GM18873 (cell line): ENCODE measurements around the gene HSD11B2.

Experiments
- ATAC-seq: cut with Tn5 transposase; IDR thresholded peaks from one replicate; pipeline ENCODE4 v1.9.1; 2021; ENCODE audit warnings: mild to moderate bottlenecking, moderate library complexity, moderate number of reproducible peaks; ENCODE audit not compliant: unreplicated experiment, low FRiP score

HSD11B2 gene

GRCh38 chr16:67430977-67431774, at the start of gene HSD11B2:
Gene HSD11B2, plus strand, starts transcription at chr16:67431121. Its CDS starts 128 bp downstream, at chr16:67431249.
- ATAC-seq, result no peak

GRCh38 chr16:67383284-67383683, 47.6 kb upstream of the HSD11B2 start:
- no peak for ATAC-seq

DNA sequence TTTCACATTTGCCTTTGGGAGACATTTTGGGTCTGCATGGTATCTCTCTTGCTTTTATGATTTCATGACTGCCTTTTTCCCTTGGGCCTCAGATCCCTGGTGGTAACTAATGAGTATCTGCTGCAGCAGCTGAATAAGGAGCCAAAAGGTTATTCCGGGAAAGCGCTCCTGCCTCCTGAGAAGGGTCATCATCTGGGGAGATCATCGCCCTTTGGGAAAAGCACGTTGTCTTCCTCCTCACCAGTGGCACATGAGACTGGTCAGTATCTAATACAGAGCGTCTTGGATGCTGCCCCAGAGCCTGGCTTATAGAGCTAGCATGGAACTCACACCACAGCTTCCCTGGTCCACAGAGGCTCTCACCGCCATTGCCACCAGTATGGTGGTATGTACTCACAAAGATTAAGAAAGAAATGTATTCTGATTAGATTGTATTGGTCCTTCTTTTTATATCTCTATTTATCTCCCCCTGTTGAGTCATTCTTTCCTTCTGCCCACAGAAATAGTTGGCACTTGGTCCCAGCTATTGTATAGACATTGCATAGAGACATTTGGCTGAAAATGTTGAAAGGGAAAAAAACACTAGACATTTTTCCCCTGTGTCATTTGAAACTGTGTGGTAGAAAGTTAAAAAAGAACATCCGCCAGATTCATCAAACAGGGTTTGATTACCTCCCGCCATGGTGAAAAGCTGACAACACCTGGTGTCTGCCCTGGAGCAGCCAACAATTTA, 46.0 kb upstream of the HSD11B2 start:
- ATAC-seq, result no peak

- ATAC-seq, result no peak
Observed at GRCh38 chr16:67386861-67387455, 44.0 kb upstream of the HSD11B2 start.

DNA sequence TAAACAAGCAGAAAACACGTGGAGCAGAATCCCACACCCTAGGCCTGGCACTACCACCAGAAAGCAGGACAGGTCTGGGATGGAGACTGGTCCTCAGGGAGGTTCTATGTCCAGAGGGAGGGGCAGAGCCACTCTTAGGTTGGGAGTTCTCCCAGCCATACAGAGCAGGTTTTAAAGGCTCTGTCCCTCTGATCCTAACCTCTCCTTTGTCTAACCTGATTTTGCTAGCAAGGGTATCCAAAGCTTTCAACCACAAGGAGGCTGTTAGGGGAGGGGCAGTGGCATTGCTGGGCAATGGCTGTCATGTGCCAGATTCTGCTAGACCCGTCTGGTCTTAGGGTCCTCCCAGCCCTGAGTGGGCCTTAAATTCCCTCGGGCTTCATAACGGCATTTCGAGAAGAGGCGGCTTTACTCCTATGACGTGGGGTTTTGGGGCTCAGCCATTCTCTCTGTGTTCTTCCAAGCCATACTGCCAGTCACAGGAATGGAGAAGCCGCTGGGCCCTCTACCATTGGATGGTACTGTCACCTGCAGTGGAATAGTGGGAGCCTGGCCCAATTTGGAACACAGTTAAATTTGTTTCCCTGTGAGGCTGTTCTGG, 43.3 kb upstream of the HSD11B2 start:
- no peak for ATAC-seq

GRCh38 chr16:67388191-67388590, 42.7 kb upstream of the HSD11B2 start:
- ATAC-seq, result no peak

GRCh38 chr16:67388591-67388990, 42.3 kb upstream of the HSD11B2 start:
- no peak for ATAC-seq

- no peak for ATAC-seq
Observed at GRCh38 chr16:67389911-67390815, 40.8 kb upstream of the HSD11B2 start.

GRCh38 chr16:67390816-67391423, 40.0 kb upstream of the HSD11B2 start:
- ATAC-seq, result no peak

GRCh38 chr16:67391424-67392300, 39.3 kb upstream of the HSD11B2 start:
- no peak for ATAC-seq

DNA sequence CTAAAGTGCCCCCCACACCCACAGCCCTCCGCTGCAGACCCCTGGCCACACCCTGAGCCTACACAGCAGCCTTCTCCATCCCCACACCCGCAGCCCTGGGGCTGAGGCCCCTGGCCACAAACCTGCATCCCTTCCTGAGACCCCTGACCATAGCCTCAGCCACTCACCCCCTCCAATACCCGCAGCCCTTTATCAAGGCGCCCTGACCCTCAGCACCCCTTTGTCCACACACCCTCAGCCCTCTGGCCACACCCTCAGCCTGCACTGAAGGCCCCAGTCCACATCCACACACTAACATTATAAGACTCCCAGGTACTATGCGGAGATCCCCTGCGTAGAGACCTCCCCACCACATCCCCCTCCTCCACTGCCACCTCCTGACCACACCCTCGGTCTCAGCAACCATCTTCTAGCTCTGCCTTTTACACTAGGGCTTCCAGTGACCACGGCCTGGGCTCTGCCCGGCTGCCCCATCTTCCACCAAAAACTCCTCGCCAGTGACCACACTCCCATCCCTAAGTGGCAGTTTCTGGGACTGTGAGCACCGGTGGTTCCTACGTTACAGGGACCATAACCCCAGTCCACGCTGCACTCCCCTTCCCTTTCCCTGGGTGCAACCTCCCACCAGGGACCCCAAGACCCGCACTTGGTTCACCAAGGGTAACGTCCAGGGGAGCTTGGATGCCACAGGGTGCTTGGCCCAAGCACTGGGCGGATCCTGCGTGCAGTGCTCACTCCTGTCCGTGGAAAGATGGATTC, 38.4 kb upstream of the HSD11B2 start:
- ATAC-seq, result no peak

GRCh38 chr16:67393111-67393787, 37.7 kb upstream of the HSD11B2 start, which contains the start of gene TPPP3:
Gene TPPP3, minus strand, starts transcription at chr16:67393498. Its CDS starts 2,387 bp downstream, at chr16:67391111.
- ATAC-seq, result no peak

DNA sequence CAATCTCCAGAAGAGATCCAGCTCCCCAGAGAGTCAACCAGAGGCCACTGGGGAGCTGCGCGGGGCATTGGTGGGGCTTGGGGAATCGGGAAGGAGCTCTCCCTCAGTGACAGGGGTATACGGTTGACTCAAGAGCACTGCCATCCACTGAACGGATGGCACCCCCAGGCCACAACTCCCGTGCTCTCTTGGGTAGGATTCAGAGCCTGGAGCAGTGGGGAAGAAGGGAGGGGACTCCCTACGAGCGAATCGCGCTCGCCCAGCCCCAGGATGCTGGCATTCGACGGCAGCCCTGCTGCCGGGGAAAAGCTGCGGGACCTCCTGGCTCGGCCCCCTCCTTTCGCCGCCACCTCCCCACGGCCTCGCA, 37.1 kb upstream of the HSD11B2 start:
- ATAC-seq, result no peak

GRCh38 chr16:67394155-67395104, 36.5 kb upstream of the HSD11B2 start:
- no peak for ATAC-seq

DNA sequence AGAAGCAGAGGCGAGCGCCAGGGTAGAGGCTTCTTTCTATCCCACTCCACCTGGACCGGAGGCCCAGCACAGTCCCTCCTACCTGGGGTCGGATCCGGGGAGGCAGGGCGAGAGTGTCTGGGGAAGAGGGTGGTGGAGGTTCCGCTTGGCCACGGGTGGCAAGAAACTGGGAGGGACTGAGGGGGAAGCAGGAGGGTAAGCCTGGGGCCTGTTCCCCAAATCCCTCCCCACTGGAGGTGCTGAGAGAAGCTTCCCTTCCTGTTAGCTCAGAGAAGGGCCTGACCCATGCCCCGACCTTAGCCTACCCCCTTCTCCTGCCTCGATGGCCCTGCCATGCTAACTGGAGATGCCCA, 35.8 kb upstream of the HSD11B2 start:
- ATAC-seq, result no peak

DNA sequence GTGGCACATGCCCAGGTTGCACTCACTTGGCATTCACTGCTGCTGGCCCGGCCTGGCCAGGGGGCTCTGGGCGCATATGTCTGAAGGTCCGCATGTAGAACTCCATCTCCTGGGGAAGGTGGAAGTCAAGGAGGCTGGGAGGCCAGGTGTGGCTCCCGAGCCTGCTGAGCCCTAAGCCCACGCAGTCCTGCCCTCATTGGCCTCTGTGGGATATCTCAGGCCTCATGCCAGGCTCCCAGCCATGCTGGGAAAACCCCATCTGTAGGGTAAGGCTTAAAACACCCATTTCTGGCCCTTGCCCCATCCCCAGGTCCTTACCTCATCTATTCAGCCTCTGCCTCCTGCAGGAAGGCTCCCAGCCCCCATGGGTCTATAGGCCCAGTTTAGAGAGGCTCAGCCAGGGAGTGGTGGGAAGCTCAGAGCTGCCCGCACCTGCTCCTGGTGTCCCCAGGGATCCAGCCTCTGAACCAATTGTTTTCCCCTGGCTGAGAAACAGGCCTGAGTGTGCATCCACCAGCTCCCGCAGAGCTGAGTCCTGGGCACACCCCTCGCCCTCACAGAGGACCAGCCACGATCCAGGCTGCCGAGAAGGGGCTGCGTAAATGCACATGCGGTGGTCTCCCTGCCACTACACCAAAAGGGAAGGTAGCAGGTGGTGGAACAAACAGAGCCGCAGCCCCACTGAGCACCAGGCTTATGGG, 35.3 kb upstream of the HSD11B2 start:
- no peak for ATAC-seq
